ENCODE measurements around the gene ENTPD1.
"Not testable (repeated sequence)": the region's sequence is repeated elsewhere in the genome, so short reads cannot be mapped to it uniquely, and the experiment has no call there.

GRCh38 chr10:95905897-95906580, 150.1 kb downstream of the ENTPD1 start:
- not testable (repeated sequence) for TF ChIP-seq CTCF, EZH2 (IDR thresholded peaks at IDR 0.05)

Measured in neural progenitor cell (in vitro differentiated cells).